T-helper 2 cell treated with Interferon-gamma antibody and Interleukin-4, amounts not matched to agents 100 ng/mL and 5 ng/mL, for 36 hours (primary cell): ENCODE results near the gene ARFGAP2. TPM values are rescaled to one million over a fixed set of nuclear protein-coding genes. Genes with fewer than 3 reads are reported as not detected.

ENCODE experiments used
- intact Hi-C: fragments of 100-400 bp; cut with micrococcal nuclease; formaldehyde crosslinking; loops from one replicate; pipeline ENCODE4 v1.15.1; 2023
- total RNA-seq: library from RNA; stranded (reverse); gene quantifications from 2 replicates; pipeline ENCODE4 v1.2.3, GENCODE V29; 2022

ARFGAP2 gene
- total RNA-seq, 1 donor from 2014 or later = 97.9 TPM

DNA sequence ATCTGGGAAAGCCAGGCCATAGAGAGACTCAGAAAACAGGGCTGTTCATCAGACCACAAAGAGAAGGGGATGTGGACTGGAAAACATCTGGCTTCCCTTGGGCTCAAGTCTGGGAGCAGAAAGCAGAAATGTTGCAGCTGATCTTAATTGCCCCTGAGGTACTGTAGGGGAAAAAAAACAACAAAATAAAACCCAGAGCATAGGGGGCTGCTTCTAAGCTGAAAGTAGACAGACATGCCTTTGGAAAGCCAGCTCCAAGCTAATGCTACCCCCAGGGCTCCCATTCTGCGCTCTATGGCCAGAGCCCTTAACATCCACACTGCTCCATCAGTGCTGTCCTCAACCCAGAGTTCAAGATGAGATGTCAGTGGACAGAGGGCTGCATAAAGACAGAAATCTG lies 11.6 kb upstream of the ARFGAP2 start:
- intact Hi-C loops = no loop called here

DNA sequence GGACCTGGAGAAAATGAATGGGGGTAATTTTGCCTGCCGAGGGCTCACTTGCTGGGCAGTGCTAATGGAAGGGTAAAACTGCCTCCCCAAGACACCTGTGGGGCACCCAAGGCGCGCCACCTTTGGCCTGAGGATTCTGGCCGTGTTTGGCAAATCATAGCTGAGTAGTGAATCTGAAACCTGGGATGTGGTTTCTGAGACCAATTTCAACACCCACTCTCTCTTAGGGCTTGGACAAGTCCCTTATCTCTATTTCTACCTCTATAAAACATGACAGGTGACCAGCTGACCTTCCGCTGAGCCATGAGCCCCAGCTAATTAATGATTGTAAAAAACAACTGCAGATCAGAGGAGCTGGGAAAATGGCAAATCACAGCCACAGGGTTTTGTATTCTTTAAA lies 11.0 kb upstream of the ARFGAP2 start:
- intact Hi-C loops = loop anchor here (2.0 kb wide), 1 partner anchor 71 kb away; no protein-coding TSS in a partner anchor

DNA sequence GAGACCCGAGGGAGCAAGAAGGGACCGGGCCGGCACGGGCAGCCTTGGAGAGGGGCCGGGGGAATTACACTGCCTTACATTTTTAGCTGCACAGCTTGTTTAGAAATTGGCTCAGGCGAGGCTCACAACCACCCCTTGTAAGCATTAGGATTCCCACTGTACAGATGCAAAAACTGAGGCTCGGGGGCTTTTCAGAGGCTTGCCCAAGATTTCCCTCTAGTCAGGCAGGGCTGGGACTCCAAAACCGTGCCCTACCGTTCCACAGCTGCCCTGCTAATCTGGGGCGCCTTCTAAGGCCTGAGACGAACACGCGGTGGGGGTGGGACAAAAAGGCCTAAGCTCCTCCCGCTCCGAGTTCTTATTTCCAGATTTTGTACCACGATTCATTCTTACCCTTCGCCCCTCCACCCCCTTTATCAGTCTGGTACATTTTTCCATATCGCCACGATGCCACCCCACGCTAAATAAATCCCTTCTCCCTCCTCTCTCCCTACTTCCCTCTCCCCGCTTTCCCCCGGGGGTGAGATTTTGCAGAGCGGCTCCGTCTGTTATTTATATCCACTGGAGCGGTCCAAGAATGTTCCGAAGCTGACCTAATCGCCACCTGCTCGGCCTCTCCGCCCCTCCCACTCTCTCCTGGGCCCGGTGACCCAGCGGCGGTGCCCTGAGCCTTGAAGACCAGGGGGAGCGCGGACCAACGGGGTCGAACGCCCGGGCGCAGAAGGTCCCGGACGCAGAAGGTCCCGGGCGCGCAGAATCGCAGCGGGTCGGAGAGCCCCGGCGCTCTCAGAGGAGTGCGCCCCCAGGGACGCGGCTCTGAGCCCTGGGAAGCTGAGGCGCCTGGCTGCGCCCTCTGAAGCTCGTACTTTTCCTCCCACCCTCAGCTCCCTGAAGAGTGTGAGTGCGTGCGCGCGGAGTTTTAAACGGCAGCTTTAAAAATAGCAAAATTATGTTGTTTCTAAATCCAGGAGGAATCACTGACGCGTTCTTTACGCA lies 10.3 kb upstream of the ARFGAP2 start:
- intact Hi-C loops = loop anchor here (1.0 to 2.0 kb wide), 3 partner anchors 10 to 72 kb away; partner anchors contain the start of gene DDB2

DNA sequence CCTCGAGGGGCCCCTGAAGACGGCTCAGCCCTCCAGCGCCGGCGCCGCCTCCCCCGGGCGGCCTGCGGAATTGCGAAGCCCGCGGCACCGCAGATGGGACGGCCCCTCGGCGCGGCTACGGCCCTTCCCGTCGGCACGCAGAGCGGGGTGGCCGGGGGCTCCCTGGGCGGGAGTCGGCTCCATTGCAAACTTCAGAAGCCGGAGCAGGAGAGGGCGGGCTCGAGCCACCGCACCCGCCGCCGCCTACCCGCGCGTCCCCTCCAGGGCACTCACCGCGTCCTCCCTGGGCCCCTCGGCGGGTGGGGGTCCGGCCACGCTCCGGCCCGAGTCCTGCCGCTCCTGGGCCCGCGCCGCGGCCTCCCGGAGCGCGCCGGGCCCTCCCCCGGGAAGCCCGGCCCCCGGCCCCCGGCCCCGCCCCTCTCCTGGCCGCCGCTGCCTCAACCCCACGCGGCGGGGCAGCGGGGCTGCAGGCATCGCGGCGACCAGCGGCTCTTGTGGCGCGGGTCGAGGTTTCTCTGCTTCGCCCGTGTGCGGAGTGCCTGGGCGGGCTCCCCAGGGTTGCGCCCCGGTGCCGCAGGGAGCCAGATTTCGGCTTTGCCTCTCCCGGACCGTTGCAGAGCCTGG lies 9.5 kb upstream of the ARFGAP2 start, which contains the start of gene PACSIN3:
TSS of gene PACSIN3 (minus strand) at position 359 of the 624 bp plus-strand sequence. CDS start 3,707 bp downstream, outside the sequence.
- intact Hi-C loops = loop anchor here (1.0 to 2.0 kb wide), 3 partner anchors 9 to 73 kb away; partner anchors contain the start of gene DDB2

DNA sequence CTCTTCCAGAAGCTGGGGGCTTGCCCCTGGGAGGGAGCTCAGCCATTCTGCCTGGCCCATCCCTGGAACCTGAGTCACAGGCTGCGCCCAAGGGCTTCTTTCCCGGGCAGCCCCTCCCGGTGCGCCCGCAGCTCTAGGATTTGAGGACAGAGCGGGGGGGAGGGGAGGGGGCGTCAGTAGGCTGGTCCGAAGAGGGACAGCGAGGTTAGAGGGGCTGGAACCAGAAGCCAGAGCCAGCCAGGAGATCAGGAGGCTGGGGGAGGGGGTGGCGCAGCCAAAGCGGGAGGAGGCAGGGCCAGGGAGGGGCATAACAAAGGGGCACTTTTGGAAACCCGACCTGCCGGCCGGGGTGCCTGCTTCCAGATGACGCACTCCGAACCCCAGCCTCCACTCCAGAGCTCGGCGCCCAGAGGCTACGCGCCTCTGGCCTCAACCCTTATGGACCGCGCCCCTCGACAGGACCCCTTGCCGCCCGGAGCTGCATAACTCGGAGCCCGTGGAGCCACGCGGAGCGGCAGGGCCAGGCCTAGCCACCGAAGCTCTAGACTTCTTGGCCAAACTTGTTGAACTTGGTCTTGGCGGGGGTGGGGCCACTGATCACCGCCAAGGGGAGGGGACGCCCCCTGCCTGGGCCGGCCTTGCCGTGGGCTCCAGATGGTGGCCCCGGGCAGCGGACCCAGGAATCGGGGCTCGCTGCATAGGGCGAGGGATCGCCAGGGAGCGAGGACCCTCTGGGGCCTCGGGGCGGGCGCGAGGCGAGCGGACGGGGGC lies 8.8 kb upstream of the ARFGAP2 start:
- intact Hi-C loops = loop anchor here (1.0 to 2.0 kb wide), 3 partner anchors 8 to 73 kb away; partner anchors contain the start of gene DDB2

DNA sequence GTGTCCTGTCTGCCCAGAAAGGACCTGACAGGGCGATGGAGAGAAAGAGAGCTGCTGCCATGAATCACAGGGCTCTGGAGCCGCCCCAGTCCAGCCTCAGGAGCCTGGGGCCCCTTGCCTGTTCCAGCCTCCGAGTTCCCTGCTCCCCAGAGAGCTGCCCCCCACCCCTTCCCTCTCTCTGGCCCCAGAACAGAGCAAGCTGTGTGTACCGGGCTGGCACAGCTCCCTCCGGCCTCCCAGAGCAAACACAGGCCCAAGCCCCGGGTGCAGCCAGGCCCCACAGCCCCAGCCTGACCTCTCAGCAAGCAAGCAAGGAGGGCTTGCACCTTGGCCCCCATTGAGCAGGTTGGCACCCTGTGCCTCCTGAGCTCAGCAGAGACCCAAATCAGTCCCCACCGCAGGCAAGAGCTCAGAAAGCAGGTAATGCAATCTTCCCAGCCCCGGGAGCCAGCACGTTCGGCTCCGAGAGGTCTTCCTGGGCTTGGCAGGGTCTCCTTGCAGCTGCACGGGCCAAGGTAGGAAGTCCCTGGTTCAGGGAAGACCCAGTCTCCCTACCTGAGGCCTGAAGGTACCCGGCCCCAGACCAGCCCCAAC lies 8.1 kb upstream of the ARFGAP2 start:
- intact Hi-C loops = no loop called here

DNA sequence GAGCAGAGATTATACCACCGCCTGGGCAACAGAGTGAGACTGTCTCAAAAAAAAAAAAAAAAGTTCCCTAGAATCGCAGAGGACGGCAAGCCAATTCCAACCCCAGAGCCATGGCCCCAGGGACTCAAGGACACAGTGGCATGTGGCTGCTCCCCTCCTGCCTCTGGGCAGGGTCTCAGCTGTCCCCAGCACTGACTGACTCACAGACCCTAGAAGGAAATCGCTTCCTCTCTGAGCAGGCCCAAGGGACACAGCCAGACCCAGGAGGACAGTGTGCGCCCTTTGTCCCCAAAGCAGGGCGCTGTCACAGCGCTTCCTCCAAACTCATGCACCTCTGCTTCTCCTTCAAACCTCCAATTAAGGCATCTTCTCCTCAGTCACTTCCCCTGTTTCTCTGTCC lies 7.3 kb upstream of the ARFGAP2 start:
- intact Hi-C loops = no loop called here

DNA sequence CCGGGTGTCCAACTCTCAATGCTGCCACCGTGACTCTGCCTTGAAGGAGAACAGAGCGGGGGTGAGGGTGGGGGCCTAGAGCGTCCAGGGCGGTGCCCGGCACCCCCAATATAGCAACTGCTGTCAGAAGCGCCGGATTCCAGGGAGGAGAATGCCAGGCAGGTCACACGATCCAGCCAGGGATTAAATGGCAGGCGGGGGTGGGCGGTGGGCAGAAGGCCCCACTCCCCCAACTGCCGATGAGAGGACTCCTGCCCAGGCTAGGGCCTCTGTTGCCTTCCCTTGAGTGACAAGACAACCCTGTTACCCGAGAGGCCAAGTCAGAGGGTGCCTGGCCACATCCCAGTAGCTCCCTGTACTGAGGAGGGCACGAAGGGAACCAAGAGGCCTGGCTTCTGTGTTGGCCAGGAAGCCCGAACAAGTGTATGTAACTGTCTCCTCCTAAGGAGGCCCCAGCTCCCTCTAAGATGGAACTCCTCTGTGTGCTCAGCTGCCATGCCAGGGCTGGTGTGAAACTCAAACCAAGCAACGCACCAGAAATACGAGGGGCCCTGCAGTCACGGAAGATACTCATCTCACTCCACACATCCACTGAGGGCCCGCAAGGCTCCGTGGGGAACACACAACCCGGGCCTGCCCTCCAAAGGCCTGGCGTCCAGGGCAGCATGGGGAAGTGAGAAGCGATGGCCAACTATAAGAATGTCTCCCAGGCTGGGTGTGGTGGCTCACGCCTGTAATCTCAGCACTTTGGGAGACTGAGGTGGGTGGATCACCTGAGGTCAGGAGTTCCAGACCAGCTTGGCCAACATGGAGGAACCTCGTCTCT lies 6.6 kb upstream of the ARFGAP2 start:
- intact Hi-C loops = no loop called here

DNA sequence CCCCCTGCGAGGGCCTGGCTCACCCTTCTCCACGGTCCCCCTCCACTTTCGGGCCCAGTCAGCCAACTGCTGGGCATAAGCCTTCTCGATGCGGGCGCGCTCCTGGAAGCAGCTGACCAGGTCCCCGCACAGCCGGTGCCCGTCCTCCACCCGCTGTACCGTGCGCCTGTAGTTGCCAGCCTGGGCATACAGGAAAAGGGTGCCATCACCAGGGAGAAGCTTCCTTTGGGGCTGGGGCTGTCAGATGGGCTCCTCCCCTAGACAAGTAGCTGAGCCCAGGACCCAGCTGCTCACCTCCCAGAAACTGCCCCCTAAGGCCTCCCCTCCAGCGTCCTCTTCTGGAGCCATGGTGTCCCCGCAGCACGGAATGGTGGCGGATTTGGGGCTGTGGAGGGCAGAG lies 5.7 kb upstream of the ARFGAP2 start:
- intact Hi-C loops = no loop called here

DNA sequence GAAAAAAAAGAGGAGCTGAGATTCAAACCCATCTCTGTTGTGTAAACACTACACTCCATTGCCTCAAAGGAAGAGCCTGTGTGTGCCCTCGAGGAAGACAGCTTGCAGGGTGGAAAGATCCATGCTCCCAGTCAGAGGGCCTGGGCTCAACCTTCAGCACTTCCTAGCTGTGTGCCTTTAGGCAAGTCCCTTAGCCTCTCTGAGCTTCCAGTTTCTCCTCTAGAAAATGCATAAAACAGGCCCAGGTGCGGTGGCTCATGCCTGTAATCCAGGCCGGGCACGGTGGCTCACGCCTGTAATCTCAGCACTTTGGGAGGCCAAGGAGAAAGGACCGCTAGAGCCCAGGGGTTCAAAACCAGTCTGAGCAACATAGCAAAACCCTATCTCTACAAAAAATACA lies 4.6 kb upstream of the ARFGAP2 start:
- intact Hi-C loops = no loop called here

DNA sequence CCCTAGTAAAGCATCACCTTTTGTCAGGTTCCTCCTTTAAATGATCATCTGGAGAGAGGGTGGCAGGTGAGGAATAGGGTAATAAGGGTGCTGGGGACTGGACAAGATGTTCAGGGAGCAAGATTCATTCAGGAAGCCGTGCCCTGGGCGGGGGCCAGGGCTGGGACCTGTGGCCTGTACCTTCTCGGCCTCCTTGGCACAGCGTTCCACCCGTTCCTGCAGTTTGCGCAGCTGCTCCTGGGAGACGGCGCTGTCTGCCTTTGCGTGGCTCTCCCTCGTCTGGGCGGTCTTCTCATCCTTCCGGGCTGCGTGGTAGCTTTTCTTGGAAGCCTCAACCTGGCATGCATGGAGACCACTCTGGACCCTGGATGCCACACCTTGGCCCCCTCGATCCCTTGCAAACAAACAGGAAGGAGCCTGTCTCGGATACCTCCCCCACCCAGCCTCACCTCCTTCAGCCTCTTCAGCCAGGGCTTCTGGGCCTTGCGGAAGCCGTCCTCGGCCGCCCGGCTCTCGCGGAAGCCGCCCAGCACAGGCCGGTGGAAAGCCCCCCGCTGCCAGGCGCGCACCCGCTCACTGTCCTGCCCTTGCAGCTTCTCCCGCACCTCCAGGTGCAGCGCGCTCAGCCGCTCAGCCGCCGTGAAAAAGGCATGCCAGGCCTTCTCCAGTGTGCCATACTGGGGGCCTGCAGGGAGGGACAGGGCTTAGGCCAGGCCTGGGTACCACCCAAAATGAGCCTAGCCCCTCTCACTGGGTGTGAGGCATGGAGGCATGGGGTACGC lies 3.5 kb upstream of the ARFGAP2 start:
- intact Hi-C loops = no loop called here

DNA sequence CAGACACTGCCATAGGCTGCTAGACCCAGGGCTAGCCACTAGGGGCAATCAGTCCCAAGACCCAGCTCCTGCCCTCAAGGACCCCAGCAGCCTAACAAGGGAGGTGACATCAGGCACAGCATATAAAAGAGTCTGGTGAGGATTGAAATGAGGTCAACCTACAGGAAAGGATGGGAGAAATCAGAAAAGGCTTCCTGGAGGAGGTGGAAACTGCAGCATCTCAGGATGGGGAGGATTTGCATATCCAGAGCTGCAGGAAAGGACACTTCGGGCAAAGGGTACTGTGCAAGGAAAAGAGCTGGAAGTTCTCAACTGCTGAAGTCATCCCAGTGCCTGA lies 2.9 kb upstream of the ARFGAP2 start:
- intact Hi-C loops = loop anchor here (5.0 kb wide), 1 partner anchor 562 kb away; the partner anchor contains the start of genes ATG13 and HARBI1

DNA sequence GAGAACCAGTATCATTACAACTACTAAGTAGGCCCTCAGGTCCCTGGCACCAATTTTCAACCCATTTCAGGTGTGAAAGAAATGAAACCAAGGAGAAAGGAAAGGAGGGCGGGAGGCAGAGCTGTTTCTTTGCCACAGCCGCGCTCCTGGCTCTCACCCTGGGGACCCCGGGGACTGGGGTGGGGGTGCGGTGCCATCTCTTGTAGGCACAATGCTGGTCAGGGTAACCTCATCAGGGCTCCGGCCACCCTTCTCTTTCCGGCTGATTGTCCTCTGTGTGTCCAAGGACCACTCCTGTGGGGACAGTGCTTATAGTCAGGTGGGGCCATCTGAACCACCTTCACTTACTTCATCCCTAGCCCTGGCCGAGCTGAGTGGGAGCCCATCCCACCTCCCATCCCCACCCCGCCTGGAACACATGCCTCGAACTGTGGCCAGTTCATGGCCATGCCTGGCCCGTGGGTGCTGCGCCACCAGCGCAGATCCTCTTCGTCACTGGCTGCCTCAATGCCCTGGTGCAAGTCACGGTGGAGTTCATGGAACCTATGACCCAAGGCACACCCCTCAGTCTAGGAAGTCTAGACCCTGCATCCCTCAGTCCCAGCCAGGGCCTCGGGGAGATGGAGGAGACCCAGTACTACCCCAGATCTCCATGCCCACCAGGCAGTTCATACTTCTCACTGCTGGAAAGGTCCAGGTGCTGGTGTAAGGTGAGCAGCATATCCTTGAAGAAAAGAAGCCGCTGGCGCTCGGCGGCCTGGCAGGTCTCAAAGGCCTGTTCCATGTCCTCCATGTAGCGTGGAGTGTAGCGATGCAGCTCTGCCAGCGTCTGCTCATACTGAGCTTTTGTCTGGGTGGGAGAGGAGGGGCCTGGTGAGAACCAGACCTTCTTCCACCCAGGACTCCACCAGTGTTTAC lies 2.3 kb upstream of the ARFGAP2 start:
- intact Hi-C loops = loop anchor here (5.0 kb wide), 1 partner anchor 562 kb away; the partner anchor contains the start of genes ATG13 and HARBI1

DNA sequence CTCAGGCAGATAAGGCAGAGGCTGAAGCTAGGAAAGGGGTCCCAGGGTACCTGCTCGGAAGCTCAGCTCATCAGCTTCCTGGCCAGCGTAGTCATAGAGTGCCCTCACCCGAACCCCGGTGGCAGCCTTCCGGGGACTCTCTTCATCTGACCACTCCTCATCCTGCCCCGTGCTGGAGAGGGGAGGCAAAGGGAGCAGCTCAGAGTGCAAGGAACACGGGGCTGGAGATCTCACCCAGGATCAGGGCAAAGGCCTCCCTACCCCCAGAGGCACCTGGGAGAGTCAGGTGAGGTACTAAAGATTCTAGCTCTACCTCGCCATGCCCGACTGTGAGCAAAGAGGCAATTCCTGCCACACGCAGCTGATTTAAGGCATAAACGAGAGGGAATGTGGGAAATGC lies 1.6 kb upstream of the ARFGAP2 start:
- intact Hi-C loops = loop anchor here (5.0 kb wide), 1 partner anchor 561 kb away; the partner anchor contains the start of genes ATG13 and HARBI1

DNA sequence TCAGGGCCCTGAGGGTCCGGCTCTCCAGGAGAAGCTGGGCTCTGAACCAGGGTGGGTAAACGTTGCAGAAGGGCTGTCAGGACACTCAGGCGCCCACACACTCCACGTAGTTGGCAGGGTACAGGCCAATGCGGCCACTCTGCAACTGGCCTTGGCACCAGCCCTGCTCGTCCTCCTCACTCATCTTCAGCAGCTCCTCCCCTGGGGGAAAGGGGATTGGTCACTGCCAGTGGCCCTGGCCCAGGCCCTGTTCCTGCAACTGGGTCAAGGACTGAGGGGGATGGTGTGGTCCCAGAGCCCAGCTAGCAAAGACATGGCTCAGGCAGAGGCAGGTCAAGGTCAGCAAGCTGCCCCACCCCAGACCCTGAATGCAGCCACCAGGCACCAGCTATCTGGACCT lies 1.2 kb upstream of the ARFGAP2 start:
- intact Hi-C loops = loop anchor here (1.0 to 5.0 kb wide), 11 partner anchors 8 to 671 kb away; partner anchors contain the start of genes ACP2, ARHGAP1, ATG13 and FNBP4

DNA sequence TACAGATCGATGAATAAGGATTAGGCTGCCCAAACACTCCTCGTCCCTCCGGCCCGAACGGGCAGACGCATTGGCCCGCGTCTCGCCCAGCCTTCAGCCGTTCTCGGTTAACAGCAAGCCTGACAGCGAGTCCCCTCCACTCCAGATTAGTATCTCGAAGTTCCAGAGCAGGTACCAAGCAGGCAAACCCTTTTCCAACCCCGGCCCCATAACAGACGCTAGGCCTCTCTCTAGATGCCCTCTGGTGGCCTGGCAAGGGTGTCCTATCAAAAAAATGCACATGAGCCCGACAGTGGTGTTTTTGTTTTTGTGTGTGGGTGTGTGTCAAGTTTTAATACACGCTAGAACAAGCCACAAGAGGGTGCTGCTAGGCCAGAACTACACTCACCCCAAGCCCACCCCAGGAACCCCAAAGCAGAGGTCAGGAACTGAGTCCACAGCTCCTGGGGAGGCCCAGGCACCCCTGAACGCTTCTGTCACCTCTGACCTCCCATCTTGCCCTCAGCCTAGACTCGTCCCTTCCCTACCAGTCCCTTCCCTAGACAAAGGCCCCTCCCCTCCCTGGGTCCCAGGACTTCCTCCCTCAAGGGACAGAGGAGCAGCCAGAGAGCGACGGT lies 658 bp upstream of the ARFGAP2 start:
- intact Hi-C loops = loop anchor here (1.0 to 5.0 kb wide), 11 partner anchors 9 to 671 kb away; partner anchors contain the start of genes ACP2, ARHGAP1, ATG13 and FNBP4

DNA sequence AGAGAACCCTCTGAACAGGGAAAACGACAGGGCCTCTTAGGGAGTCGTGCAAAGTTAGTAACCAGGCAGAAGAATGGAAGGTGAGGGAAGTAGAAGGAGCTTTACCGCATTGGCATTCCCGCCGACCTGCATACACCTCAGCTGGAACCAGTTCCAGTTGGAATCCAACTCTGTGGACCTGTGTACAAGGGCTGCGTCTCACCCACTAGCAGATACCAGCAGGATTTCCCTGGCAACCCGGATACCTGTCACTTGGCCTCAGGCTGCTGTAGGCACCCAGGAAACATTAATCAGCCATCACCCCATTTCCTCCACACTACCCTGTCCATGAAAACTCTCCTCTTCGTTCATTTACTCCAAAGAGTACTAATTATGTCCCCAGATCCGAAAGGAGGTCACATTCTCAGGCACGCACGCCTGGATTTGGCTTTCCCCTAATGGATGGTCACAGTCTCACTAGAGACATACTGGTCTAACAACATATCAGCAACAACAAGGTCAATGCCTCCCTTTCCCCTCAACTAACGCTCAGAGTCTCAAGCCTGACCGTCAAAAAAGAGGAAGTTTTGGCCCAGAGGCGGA lies 842 bp downstream of the ARFGAP2 start:
- intact Hi-C loops = loop anchor here (1.0 to 5.0 kb wide), 6 partner anchors 38 to 673 kb away; partner anchors contain the start of genes ATG13, DDB2, FNBP4 and HARBI1
